Measurements from ENCODE around the gene MESD. TPM values are rescaled to one million over a fixed set of nuclear protein-coding genes. Genes with fewer than 3 reads are reported as not detected.
A peak's percentile ranks its signal among the peaks of the same experiment; 100 is the strongest.

MESD gene
- total RNA-seq, 1 donor from 2014 or later: 14.4 TPM

GRCh38 chr15:80949756-80950155 is 39.9 kb downstream of the MESD start:
- ATAC-seq (no peak), DNase-seq (no peak)
- intact Hi-C loops (cut with micrococcal nuclease): no loop called here

GRCh38 chr15:80948651-80949292 is 40.8 kb downstream of the MESD start:
- intact Hi-C loops (cut with micrococcal nuclease): no loop called here
- DNase-seq (no peak), ATAC-seq (no peak)

GRCh38 chr15:80946576-80946975 is 43.0 kb downstream of the MESD start:
- intact Hi-C loops (cut with micrococcal nuclease): no loop called here
- ATAC-seq (no peak), DNase-seq (no peak)

- DNase-seq: no peak
- intact Hi-C loops (cut with micrococcal nuclease): no loop called here
- ATAC-seq: no peak
These were observed 44.0 kb downstream of the MESD start for GRCh38 chr15:80945605-80946004.

GRCh38 chr15:80944818-80945217 is 44.8 kb downstream of the MESD start:
- intact Hi-C loops (cut with micrococcal nuclease): no loop called here
- no peak for DNase-seq
- no peak for ATAC-seq

- DNase-seq: peak; percentile 53
- ATAC-seq: peak; percentile 93
- intact Hi-C loops (cut with micrococcal nuclease): no loop called here
These were observed 46.7 kb downstream of the MESD start for GRCh38 chr15:80942746-80943565.

GRCh38 chr15:80942266-80942665 is 47.4 kb downstream of the MESD start:
- no peak for ATAC-seq
- intact Hi-C loops (cut with micrococcal nuclease): no loop called here
- DNase-seq: no peak

- intact Hi-C loops (cut with micrococcal nuclease): no loop called here
- ATAC-seq: no peak
- no peak for DNase-seq
These were observed 48.8 kb downstream of the MESD start for GRCh38 chr15:80940851-80941250.

GRCh38 chr15:80940331-80940730 is 49.3 kb downstream of the MESD start:
- ATAC-seq (no peak), DNase-seq (no peak)

GRCh38 chr15:80939216-80939615 is 50.4 kb downstream of the MESD start:
- ATAC-seq (no peak), DNase-seq (no peak)
- intact Hi-C loops (cut with micrococcal nuclease): no loop called here

More at GRCh38 chr15:80940331-80940730, 49.3 kb downstream of the MESD start:
- intact Hi-C loops (cut with micrococcal nuclease): no loop called here

GRCh38 chr15:80937718-80938117 is 51.9 kb downstream of the MESD start:
- intact Hi-C loops (cut with micrococcal nuclease): no loop called here
- DNase-seq: no peak
- no peak for ATAC-seq

- DNase-seq: no peak
- intact Hi-C loops (cut with micrococcal nuclease): no loop called here
These were observed 53.1 kb downstream of the MESD start for GRCh38 chr15:80936288-80937078.

GRCh38 chr15:80934761-80935221 is 54.8 kb downstream of the MESD start:
- no peak for DNase-seq
- intact Hi-C loops (cut with micrococcal nuclease): no loop called here
- peak; percentile 62 for ATAC-seq

More at GRCh38 chr15:80936288-80937078, 53.1 kb downstream of the MESD start:
- ATAC-seq: no peak

GRCh38 chr15:80932989-80933388 is 56.6 kb downstream of the MESD start:
- DNase-seq (peak; percentile 60), ATAC-seq (peak; percentile 81)
- intact Hi-C loops (cut with micrococcal nuclease): no loop called here

GRCh38 chr15:80932513-80932815 is 57.2 kb downstream of the MESD start:
- intact Hi-C loops (cut with micrococcal nuclease): no loop called here
- DNase-seq (no peak), ATAC-seq (no peak)

- no peak for DNase-seq
- no peak for ATAC-seq
- intact Hi-C loops (cut with micrococcal nuclease): no loop called here
These were observed 57.7 kb downstream of the MESD start for GRCh38 chr15:80931721-80932512.

GRCh38 chr15:80931191-80931590 is 58.4 kb downstream of the MESD start:
- intact Hi-C loops (cut with micrococcal nuclease): no loop called here
- DNase-seq (no peak), ATAC-seq (no peak)

- ATAC-seq: no peak
- no peak for DNase-seq
- intact Hi-C loops (cut with micrococcal nuclease): no loop called here
These were observed 59.9 kb downstream of the MESD start for GRCh38 chr15:80929689-80930088.

GRCh38 chr15:80929225-80929624 is 60.4 kb downstream of the MESD start:
- DNase-seq: no peak
- no peak for ATAC-seq
- intact Hi-C loops (cut with micrococcal nuclease): no loop called here
